HG03469 (cell line): ENCODE results near the gene TWNK.

Experiments
- ATAC-seq: cut with Tn5 transposase; IDR thresholded peaks from one replicate; pipeline ENCODE4 v1.9.1; 2021; ENCODE audit warnings: mild to moderate bottlenecking, moderate library complexity, moderate number of reproducible peaks; ENCODE audit not compliant: unreplicated experiment

Gene TWNK

DNA sequence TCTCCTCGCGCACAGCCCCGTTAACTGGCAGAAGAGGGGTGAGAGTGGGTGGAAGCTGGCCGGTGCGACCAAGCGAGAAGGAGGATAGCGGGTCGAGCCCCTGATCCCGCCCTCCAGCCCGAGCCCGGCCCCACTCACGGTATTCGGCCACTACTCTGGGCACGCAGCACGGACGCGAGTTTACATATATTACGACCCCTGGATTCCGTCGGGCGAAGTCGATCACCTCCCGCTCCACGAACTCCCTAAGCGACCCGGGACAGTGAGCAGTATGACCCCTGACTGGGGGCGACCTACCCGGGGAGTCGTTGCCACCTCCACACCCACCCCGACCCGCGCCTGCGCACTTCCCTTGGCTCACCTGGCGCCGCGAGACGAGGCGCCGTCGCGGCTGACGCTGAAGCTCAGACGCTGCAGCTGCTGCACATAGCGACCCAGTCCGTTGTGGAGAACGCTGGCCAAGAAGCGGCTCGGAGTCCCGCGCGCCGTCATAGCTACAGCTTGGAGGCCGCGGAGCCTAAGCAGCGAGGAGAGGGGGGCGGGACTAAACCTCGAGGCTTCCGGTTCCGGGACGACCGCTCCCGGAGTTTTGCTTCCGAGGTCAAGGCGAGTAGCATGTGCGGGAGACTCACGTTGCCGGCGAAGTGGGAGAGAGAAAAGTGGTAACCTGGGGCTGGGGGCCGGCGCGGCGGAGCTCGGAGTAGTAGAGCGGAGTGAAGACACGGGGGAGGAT is at the start of gene TWNK, which contains the start of gene MRPL43:
Gene TWNK, plus strand, starts transcription at position 592 of the 733 bp plus-strand sequence. CDS start 668 bp downstream, outside the sequence.
Gene MRPL43, minus strand, starts transcription at position 546 of the 733 bp plus-strand sequence. Its CDS starts 54 bp downstream, at position 492.
- ATAC-seq, result no peak

DNA sequence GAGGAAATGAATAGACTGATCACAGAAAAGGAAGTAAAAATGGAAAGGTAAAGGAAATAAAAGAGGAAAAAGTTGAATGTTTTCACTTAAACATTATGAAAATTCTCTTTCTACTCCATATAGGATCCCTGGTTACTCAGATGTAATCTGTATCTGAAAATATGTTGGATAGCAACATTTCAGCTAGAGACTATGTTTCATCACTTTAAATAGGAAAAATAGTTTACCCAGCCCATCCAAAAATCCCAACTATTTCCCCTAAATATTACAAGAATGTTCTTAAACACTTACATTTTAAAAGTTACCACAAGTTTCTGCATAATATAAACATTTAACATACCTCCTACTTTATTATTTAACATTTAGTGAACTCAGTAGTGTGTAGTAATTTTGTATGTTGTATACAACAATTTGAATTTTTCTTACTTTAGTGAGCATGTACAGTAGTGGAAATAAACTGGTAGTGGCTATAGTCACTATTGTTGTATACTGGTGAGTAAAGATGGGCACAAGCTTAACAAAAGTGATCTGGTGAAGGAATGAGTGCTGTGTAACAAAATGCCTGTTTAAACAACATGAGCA is 47.5 kb upstream of the TWNK start:
- ATAC-seq, result no peak

DNA sequence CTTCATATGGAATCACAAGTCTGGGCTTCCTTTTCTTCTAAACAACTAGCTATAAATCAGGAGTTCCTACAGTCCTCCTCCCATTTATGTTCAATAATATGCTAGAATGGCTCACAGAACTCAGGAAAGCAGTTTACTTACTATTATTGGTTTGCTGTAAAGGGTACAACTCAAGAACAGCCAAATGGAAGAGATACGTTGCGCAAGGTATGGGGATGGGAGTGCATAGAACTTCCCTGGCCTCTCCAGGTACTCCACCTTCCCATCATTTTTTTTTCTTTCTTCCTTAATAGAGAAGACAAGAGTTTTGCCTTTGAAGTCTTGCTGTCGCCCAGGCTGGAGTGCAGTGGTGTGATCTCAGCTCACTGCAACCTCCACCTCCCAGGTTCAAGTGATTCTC is 45.1 kb upstream of the TWNK start:
- no peak for ATAC-seq

DNA sequence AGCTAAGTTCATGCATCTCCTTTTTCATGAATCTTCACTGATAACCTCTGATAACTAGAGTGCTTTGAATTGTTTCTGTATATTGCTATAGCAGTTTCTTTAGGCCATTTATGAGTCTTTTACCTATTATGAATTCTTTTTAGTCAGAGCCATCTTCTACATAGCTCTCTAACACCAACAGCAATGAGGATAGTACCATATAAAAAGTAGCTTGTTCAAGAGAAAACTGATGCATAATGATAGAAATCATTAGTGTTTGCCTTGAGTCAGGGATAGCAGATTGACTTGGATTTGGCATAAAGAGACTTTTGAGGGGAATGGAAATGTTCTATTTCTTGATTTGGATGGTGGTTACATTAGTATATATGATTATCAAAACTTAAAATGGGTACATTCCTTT is 43.8 kb upstream of the TWNK start:
- ATAC-seq, result no peak

DNA sequence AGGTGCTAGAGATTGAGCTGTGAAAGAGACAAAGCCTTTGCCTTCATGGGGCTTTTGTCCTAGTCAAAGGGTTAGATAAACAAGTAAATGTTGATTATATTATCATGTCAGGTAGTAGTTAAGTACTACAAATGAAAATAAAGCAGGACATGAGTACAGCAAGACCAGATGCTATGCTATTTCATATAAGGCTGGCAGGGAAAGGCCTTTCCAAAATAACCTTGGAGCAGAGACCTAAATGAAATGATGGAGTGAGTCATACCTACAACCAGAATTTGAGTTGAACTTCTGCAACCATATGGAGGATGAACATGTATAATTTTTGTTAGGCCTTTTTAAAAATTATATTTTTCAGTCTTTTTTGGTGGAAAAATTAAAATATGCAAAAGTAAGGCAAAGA is 41.6 kb upstream of the TWNK start:
- no peak for ATAC-seq

DNA sequence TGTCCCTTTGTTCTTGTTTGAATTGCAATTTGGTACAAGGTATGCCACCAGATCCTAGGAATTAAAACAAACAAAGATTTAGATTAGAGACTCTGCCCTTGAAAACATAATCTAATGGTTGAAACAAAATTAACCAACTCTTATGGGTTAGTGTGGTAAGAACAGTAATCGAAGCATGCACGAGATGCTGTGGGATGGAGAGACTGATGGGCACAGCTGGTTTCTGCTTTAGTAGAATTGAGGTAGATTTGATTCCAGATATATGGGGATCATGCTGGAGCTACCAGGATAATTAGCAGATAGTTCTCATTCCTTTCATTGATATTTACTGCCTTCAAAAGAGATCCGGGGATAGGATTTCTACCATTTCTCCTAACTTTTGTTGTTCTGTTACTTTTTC is 38.4 kb upstream of the TWNK start:
- no peak for ATAC-seq

DNA sequence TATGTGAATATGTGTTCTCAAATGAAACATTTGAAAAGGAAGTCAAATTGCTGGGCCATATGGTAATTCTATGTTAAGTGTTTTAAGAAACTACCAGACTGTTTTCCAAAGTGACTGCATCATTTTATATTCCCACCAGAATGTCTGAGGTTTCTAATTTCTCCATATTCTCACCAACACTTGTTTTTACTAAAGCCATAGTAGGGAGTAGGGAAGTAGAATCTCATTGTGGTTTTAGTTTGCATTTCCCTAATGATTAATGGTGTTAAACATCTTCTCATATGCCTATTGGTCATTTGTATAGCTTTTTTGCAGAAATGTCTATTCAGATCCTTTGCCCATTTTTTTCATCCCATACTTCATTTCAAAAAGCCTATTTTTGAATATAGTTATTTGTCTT is 27.1 kb upstream of the TWNK start:
- ATAC-seq, result no peak

DNA sequence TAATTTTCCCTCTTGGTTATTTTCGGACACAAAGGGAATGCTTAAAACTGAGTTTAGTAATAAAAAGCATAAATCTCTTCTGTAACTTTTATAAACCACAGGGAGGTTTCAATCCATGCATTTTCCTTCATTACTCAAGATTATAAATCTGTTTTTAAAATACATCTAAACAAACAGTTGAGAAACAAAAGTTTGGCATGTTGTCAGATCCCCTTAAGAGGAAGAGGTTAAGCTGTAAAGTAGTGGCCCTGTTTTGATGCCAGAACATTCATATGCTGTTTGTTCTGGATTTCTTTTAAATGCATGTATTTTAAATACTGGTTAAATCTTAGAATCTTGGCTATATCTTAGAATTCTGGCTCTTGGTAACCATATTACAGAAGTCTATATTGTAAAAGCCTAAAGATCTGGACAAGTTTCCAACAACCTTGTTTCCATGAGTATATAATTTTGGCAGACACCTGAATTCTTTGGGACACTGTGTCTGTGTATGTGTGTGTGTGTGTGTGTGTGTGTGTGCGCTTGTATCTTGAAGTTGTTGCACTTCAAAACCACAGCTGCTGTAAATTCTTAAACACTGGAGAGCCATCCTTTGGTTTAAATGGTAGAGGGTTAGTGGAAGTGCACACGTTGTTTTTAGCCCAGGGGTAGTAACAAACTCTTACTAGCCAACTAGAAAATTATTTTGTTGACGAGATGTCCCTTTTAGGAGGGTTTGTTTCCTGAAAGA is 24.8 kb upstream of the TWNK start:
- no peak for ATAC-seq

DNA sequence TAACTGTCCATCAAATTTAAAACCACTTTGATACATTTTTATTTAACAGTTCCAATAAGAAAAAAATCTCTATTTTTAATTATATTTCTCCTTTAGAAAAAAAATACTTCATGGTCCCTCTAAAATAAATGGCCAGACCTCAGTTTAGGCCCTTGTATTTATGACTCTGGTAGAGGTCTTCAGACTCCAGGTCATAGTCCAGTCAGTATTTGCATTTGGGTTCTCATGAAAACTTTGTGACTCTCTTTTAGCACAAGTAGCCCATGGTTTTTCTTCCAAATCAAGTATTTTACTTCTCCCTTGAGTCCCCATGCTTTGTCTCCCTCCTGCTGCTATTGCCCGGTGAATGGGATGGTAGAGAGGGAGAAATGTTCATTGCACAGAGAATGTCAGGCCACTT is 23.5 kb upstream of the TWNK start:
- no peak for ATAC-seq

DNA sequence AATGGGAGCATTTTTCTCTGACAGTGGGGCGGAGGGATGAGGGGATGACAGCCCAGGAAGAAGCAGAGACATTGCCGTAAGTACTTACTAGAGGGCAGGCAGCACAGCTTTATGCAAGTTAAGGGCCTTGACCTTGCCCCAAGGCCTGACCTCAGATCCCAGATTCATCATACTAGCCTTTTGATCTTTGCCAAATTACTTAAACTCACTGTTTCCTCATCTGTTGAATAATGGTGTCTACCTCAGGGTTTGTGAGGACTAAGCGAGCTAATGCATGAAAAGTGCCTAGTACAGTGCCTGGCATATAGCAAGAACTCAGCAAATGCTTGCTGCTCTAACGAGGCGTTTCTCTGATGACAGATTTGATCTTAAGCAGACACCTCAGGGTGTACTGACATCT is 21.5 kb upstream of the TWNK start:
- ATAC-seq, result no peak

DNA sequence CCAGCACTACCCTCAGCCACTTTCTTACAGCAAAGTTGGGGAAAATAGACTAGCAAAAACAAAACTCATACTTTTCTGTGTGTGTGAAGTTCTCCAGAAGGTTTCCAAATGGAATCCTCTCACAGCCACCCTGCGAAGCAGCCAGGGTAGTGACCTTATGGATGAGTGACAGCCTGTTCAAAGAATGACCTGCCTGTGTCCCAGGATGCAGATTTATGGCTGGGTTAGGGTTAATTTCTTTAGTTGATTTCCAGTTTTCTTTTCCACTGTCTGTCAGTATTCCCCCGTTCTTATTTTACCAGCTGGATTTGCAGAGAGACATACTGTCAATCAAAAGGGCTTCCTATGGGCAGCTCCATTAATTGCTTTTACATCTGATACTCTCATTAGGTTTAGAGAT is 20.5 kb upstream of the TWNK start:
- no peak for ATAC-seq

DNA sequence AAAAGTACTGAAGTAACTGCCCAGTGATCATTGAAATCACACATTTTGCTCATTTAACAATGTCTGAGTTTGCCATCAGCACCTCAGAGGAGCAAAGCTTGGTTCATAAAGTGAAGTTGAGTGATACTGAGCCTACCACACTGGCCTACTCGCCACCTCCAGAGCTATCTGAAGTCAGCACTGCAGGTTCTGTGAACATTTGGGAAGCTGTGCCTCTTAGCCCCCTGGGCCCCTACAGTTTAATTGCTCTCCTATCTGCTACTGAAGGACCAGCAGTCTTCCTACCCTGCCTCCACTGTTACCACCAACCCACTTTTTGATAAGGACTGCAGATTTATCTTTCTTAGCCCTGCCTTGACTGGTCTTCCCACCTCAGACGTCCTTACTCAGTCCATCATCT is 20.0 kb upstream of the TWNK start:
- ATAC-seq, result no peak

DNA sequence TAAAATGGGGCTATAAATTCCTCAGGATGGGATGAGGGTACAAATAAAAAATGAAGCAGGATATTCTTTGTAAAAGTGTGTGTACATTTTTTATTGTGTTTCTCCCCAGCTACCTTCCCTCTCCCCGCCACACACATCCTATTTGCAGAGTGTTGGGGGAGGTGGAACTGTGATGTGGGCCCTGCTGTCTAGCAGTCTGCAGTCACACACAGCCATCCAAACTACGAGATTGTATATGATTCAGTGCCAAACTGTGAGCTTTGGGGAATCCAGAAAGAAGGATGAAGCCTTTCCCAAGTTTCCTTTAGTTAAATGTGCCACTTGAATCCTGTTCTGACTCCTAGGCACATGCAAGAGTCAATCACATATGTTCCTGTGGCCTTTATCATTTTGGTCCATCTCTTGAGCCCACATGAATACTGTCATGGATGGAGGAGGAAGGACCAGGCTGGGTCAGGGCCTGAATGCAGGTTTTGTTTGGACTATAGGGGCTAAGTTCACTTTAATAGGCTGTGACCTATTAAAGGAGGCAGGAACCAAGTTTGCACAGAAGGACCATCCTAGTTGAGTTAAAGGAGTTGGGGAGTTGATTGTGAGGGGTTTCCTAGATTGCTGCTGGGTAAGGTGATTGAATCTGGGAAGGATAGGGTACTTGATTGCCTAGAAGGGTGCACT is 19.1 kb upstream of the TWNK start:
- ATAC-seq, result no peak

DNA sequence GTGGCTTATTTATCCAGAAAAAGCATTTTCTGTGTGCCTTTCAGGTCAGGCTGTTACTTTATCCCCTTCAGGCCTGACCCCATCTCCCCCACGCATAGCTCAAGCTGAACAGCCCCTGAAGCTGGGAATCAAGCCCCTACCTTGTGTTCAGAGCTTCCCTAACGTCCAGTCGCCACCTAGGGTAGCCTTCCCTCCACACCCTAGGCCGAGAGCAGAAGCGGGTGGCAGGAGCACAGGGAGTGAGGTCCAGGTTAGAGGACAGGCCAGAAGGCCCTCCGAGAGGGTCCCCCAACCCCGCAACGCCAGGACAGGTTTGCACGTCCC is 18.5 kb upstream of the TWNK start:
- ATAC-seq, result no peak

DNA sequence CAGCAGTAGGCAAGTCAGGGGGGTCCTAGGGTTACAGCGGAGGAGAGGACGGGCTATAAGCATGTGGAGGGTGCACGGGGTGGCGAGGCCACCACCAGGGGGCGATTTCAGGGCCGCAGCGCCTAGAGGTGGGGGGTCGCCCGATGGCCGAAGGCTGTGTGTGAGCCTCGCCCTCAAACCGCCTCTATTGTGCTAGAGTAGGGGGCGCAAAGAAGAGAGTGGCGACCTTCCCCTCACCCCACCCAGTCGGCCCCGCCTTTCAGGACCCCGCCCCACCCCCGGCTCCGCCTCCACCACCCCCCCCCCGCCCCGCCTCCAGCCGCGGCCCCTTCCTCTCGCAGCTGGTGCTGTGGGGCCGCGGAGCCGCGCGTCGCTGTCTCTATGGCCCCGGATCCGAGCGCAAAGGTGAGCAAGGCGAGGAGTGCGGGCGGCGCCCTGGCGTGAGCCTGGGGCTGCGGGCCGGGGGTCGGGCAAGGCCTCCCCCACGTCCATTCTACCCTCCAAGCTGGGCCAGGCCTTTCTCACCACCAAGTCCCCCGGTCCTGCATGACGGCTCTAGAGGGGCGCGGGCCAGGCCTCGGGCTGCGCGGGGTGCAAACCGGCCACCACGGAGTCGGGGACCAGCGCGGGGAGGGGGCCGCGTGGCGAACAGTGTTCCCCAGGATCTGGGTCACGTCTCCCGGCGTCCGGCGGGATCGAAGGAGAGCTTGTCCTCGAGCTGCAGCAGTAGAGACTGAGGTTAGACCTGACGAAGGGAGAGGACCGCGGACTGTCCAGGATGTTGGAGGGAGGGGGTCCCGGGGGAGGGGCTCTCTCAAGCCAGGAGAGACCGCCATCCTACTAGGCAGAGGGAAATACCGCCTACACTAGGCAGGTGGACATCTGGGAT is 17.9 kb upstream of the TWNK start, which contains the start of gene SEMA4G:
Gene SEMA4G, plus strand, starts transcription at position 318 of the 889 bp plus-strand sequence. CDS start 3,409 bp downstream, outside the sequence.
- ATAC-seq, result no peak

DNA sequence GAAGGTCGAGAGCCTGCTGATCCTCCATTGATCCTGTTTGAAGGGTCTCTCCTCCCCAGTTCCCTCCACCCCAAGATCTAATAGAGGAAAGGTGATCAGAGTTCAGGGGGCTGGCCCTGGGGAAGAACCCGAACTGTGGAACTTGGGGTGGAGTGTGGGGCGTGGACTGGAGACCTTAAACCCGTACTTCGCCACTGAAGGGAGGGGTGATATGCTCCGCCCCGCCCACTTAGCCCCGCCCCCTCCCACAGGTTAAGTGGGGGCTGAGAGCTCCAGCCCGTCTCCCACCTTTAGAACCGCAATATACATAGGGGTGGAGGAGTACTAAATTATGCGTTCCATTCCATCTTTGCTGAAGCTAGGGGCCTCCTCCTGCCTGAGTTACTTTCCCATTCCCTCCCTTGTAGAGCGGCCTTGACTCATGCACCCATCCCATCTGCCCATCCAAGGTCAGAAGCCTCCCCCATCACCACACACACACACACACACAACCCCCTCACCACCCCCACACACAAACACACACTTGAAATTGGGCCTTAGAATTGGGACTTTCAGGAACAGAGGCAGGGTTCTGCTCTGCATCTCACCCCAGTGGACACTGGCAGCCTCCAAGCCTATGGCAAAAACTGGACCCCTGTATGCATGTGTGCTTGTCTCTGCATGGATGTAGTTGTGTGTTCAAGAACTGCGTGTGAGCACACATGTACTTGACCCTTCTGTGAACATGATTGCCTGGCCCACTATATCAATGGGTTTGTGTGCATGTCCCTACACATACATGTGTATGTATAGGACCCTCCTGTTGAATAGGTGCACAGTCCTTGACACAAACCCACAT is 17.0 kb upstream of the TWNK start:
- ATAC-seq, result no peak

DNA sequence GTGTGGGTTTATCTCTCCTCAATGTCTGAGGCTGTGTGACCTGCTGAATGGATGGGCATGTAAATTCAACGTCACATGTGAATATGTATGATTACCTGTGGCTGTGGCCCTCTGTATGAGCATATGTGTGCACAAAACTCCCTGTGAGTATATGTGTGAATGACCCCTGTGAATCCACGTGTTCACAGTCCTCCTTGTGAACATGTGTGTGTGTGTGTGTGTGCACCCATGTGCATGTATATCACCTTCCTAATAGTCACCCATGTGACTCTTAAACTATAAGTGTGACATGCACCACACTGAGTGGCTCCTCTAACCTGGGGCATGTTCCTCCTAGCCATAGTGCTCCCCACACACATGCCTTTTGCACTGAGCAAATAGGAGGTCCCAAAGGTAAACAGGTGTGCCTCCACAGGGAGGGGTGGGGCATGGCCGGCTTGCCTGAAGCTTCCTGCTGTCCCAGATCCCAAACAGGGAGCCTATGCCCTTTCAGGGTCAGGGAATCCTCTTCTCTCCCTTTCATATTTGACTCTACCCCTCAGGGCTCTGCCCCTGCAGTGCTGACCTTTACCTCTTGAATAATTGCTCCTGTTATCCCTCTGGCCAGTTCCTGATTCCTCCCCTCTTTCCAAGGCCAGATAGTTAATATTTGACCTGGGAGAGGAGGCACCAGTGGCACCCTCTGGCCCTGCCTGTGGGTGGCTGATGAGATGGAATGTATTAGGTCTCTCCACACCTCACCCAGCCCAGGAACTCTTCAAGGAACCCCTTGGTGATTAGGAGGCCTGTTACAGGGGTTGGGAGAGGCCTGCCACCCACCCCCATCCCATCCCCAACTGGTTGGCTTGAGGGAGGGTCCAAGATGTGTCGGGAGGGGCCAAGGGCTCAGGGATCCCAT is 16.2 kb upstream of the TWNK start:
- ATAC-seq, result no peak

DNA sequence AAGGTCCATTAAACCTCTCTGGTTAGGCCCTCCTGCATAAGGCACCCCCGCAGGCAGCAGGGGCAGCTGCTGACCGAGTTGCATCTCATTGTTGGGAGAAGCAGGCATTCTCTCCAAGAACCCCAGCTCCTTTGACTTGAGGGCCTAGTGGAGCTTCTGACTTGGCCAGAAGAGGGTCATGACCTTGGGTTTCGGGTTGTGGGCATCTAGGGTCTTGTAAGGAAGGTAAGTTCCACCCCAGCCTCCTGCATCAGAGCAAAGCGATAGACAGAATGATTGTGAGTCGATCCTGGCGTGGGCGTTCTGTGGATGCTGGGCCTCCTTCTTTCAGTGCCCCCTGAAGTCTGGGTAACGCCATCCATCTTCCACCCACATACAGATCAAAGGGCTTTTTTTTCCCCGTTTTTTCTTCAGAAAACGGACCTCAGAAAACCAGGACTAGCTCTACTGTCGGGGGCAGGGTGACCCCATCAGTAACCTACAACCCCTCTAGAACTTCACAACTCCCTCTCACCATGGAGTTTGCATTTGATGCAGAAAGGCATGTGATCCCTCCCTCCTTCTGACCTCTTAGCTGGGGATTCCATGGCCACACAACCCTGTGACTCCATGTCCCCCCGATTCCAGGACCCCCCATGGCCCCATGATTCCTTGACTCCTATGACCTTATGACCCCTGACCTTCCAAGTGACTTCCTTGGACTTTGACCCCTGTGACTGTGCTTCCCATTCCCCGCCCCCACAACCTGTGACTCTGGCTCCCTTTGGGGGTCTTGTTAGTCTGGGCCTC is 15.0 kb upstream of the TWNK start:
- no peak for ATAC-seq
